ENCODE measurements around the gene TMEM150B. TPM values are rescaled to one million over a fixed set of nuclear protein-coding genes. Genes with fewer than 3 reads are reported as not detected.

TMEM150B gene
- total and polyA plus RNA-seq, 2 donors (not counting 1 experiment from before 2014, with no cell fraction given): 1.4 TPM; not detected in 1

- H3K79me2 ChIP-seq (ENCODE audit: control insufficient read depth, insufficient read depth, low read length): peaks cover 65% of the 10 kb centered on the region
- no peaks in the 10 kb centered on the region for H3K9me3 Mint-ChIP-seq (ENCODE audit: insufficient read depth)
- no peak overlapping the region for H3K27ac ChIP-seq (ENCODE audit: low read length in 2 of 2)
- no peaks in the 10 kb centered on the region for H3K9me3 ChIP-seq (ENCODE audit: control extremely low read depth in 1 of 3, control insufficient read depth in 2 of 3, insufficient read depth in 1 of 3, low read length in 2 of 3)
- ChIA-PET CTCF (no interaction called here), POLR2A (no interaction called here)
- no peaks in the 10 kb centered on the region for H3K4me1 ChIP-seq (ENCODE audit: control insufficient read depth in 2 of 2, insufficient read depth in 2 of 2, low read length in 2 of 2)
- H3K4me2 ChIP-seq (replicated peaks; ENCODE audit: low read depth, low read length, poor library complexity, severe bottlenecking): no peak overlapping the region
- no peak overlapping the region for H3K4me3 ChIP-seq (ENCODE audit: control extremely low read depth in 1 of 5, extremely low read depth in 1 of 5, insufficient read depth in 1 of 5, low read depth in 2 of 5, low read length in 4 of 5)
- no peak overlapping the region for H2AFZ ChIP-seq (ENCODE audit: insufficient read depth, low read depth, low read length, poor library complexity, severe bottlenecking)
- no peak for DNase-seq
- no peak for ATAC-seq (ENCODE audit: low read depth)
- no peaks in the 10 kb centered on the region for H3K27me3 Mint-ChIP-seq
- H3K27me3 ChIP-seq (replicated peaks in 1 of 4; ENCODE audit: control extremely low read depth in 1 of 4, control insufficient read depth in 3 of 4, insufficient read depth in 4 of 4, low read length in 3 of 4): no peaks in the 10 kb centered on the region
- 95% methylated on average over 7 of the region's 12 CpGs for WGBS (ENCODE audit: insufficient coverage)
- no peak overlapping the region for H3K9ac ChIP-seq (ENCODE audit: low read length)
- TF ChIP-seq CTCF (IDR thresholded peaks at IDR 0.05) (no peak), EZH2 (IDR thresholded peaks at IDR 0.05; ENCODE audit: borderline replicate concordance, insufficient read depth, low read depth, low read length, poor library complexity, severe bottlenecking) (no peak)
- H3K4me1 Mint-ChIP-seq: peaks cover 10% of the 10 kb centered on the region
- peaks cover 0 to 6% of the 10 kb centered on the region in 2 experiments for H3K36me3 ChIP-seq (replicated peaks in 1 of 2; ENCODE audit: control extremely low read depth in 1 of 2, control insufficient read depth in 1 of 2, extremely low read depth in 1 of 2, insufficient read depth in 2 of 2, low read length in 1 of 2)
- no peaks in the 10 kb centered on the region for H4K20me1 ChIP-seq (ENCODE audit: control insufficient read depth, insufficient read depth, low read length, poor library complexity, severe bottlenecking)
- no peak overlapping the region for H3K4me3 Mint-ChIP-seq
- intact Hi-C loops (cut with micrococcal nuclease): no loop called here
- no peak overlapping the region for H3K27ac Mint-ChIP-seq
Observed at GRCh38 chr19:55265723-55266386, 59.3 kb downstream of the TMEM150B start.

GRCh38 chr19:55265173-55265572 lies 60.0 kb downstream of the TMEM150B start:
- H3K36me3 ChIP-seq (replicated peaks in 1 of 2; ENCODE audit: control extremely low read depth in 1 of 2, control insufficient read depth in 1 of 2, extremely low read depth in 1 of 2, insufficient read depth in 2 of 2, low read length in 1 of 2): peaks cover 0 to 2% of the 10 kb centered on the region in 2 experiments
- no peaks in the 10 kb centered on the region for H3K9me3 Mint-ChIP-seq (ENCODE audit: insufficient read depth)
- no peak overlapping the region for H3K27ac ChIP-seq (ENCODE audit: low read length in 2 of 2)
- intact Hi-C loops (cut with micrococcal nuclease): no loop called here
- no peaks in the 10 kb centered on the region for H4K20me1 ChIP-seq (ENCODE audit: control insufficient read depth, insufficient read depth, low read length, poor library complexity, severe bottlenecking)
- no peak for ATAC-seq (ENCODE audit: low read depth)
- no peak overlapping the region for H3K9ac ChIP-seq (ENCODE audit: low read length)
- TF ChIP-seq CTCF (IDR thresholded peaks at IDR 0.05) (no peak), EZH2 (IDR thresholded peaks at IDR 0.05; ENCODE audit: borderline replicate concordance, insufficient read depth, low read depth, low read length, poor library complexity, severe bottlenecking) (no peak)
- no peak overlapping the region for H3K4me2 ChIP-seq (replicated peaks; ENCODE audit: low read depth, low read length, poor library complexity, severe bottlenecking)
- no peak overlapping the region for H3K4me3 ChIP-seq (ENCODE audit: control extremely low read depth in 1 of 5, extremely low read depth in 1 of 5, insufficient read depth in 1 of 5, low read depth in 2 of 5, low read length in 4 of 5)
- no peaks in the 10 kb centered on the region for H3K27me3 ChIP-seq (replicated peaks in 1 of 4; ENCODE audit: control extremely low read depth in 1 of 4, control insufficient read depth in 3 of 4, insufficient read depth in 4 of 4, low read length in 3 of 4)
- H3K4me1 Mint-ChIP-seq: peaks cover 14% of the 10 kb centered on the region
- H3K79me2 ChIP-seq (ENCODE audit: control insufficient read depth, insufficient read depth, low read length): peaks cover 60% of the 10 kb centered on the region
- peaks cover 2 to 3% of the 10 kb centered on the region in 2 donors for H3K4me1 ChIP-seq (ENCODE audit: control insufficient read depth in 2 of 2, insufficient read depth in 2 of 2, low read length in 2 of 2)
- no peak overlapping the region for H2AFZ ChIP-seq (ENCODE audit: insufficient read depth, low read depth, low read length, poor library complexity, severe bottlenecking)
- 97% methylated on average over 14 of the region's 16 CpGs for WGBS (ENCODE audit: insufficient coverage)
- H3K4me3 Mint-ChIP-seq: no peak overlapping the region
- ChIA-PET CTCF (no interaction called here), POLR2A (no interaction called here)
- no peaks in the 10 kb centered on the region for H3K9me3 ChIP-seq (ENCODE audit: control extremely low read depth in 1 of 3, control insufficient read depth in 2 of 3, insufficient read depth in 1 of 3, low read length in 2 of 3)
- DNase-seq: no peak
- no peaks in the 10 kb centered on the region for H3K27me3 Mint-ChIP-seq
- H3K27ac Mint-ChIP-seq: no peak overlapping the region
